Neural cell (in vitro differentiated cells): ENCODE results near the gene RBMS3.

Experiments used
- CTCF ChIP-seq: fragments of 450-650 bp; IDR thresholded peaks from 2 replicates; pipeline ENCODE4 v1.5.1; 2014; ENCODE audit warnings: antibody characterized with exemption, mild to moderate bottlenecking, moderate library complexity; ENCODE audit not compliant: poor library complexity, severe bottlenecking
- MXI1 ChIP-seq: fragments of 450-650 bp; conservative IDR thresholded peaks from 2 replicates; pipeline ENCODE4 v1.6.1; 2014; ENCODE audit warnings: antibody characterized with exemption, mild to moderate bottlenecking; ENCODE audit not compliant: poor library complexity, severe bottlenecking

DNA sequence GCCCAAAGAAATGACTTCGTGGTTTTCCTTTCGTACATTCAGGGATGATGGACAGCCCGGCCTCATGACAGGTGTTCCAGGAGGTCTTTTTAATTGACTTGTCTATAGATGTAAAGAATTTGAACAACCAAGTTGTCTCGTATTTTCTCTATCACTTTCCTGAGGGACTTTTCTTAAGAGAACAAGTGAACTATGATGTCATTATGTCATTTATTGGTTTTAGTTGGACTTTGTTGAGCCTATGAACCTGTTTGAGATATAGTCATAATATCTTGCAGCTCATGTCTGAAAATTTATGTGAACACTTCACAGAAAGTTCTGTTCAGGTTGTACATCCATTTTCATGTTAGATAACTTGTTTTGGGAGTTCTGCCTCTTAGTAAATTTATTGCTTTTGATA, 89.2 kb downstream of the RBMS3 start:
- TF ChIP-seq CTCF (no peak), MXI1 (no peak)
